GM18909 (cell line): ENCODE data around the gene OCIAD2.
"Not testable (repeated sequence)": the region's sequence is repeated elsewhere in the genome, so short reads cannot be mapped to it uniquely, and the experiment has no call there.

ENCODE experiments used
- ATAC-seq: cut with Tn5 transposase; IDR thresholded peaks from one replicate; pipeline ENCODE4 v1.9.1; 2021; ENCODE audit warnings: mild to moderate bottlenecking; ENCODE audit not compliant: unreplicated experiment, poor library complexity

The OCIAD2 gene, protein sequence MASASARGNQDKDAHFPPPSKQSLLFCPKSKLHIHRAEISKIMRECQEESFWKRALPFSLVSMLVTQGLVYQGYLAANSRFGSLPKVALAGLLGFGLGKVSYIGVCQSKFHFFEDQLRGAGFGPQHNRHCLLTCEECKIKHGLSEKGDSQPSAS

DNA sequence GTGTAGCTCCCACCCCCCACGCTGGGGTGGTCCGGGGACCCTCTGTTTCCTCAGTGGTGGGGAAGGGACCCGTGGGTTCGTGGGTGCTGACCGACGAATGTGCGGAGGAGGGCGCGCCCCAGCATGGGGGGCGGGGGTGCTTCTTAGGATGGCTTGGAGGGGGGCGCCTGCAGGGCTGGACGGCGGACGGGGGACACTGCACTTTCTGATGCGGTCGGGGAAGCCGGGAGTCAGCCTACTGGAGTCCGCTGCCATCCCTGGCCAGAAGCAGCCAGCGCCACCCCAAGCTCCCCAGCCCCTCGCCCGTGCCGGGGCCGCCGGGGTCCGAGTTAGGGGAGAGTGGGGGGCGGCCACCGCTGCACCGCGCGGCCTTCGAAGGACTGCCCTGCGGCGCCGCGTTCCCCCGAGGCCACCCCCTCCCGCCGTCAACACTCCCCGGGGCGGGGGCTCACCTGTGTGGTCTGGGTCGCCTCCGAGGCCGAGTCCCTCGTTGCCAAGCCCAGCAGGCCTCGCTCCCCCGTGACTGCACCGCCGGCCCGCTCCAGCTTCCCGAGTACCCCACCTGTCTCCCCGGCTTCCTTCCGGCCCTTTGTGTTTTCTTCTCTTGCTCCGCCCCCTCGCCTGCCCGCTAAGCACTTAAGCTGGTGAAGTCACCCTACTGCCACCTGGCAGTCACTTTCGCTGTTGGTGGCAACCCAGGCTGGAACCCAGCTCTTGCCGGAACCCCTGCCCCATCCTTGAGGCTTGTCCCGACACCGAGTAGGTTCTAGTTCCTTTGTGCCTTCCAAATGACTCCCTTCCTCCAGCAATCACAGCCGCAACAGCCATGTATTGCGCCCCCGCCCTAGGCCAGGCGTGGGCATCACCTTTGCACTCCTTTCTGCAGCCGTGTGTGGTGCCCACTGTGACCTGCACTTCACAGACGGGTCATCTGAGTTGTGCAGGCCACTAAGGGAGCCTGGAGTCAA lies at the start of gene OCIAD2:
Gene OCIAD2, minus strand, starts transcription at position 569 of the 968 bp plus-strand sequence. CDS start 2,225 bp downstream, outside the sequence.
- ATAC-seq = peak; percentile 98

DNA sequence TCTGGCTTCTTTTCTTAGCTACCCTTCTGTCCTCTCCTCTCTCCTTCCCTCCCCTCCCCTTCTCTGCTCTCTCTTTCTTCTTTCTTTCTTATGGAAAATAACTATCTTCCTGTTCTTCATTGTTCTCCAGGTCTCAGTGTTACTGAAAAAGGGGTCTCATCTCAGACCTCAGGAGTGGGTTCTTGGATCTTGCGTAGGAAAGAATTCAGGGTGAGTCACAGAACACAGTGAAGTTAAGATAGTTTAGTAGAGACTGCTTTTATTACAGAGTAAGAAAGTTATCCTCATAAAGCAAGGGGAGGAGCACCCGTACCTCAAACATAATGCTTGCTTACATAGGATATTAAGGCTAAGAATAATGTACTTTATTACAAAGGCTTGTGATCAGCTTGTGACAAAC lies 47.7 kb upstream of the OCIAD2 start:
- ATAC-seq = no peak

DNA sequence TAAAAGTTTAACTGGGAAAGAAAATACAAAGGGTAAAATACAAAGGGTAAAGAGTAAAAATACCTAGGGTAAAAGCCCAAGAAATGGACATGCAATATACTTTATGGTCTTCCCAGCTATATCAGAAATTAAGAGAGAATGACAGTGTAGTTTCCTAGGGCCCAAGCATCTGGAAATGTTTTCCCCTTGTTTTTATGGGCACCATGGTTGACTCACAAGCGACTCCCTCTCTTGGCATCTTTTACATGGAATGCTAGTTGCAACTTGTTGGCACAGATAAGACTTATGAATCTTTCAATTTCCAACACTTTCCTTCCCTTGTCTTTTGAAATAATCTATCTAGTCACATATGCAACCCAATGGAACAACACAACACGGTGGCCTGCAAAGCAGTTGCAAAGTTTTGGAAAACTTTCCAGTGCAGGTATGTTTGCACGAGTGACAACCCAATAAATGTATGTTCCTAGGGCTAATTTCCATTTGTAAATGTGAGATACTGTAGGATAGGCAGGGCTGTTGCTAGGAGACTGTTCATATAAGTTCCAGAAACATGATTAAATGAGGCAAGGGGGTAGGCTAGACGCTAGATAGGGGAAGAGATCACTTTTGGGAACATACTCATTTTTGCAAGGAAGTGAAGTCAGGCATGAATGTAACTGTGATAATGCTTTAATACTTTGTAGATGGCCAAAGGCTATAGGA lies 43.1 kb upstream of the OCIAD2 start:
- ATAC-seq = no peak

DNA sequence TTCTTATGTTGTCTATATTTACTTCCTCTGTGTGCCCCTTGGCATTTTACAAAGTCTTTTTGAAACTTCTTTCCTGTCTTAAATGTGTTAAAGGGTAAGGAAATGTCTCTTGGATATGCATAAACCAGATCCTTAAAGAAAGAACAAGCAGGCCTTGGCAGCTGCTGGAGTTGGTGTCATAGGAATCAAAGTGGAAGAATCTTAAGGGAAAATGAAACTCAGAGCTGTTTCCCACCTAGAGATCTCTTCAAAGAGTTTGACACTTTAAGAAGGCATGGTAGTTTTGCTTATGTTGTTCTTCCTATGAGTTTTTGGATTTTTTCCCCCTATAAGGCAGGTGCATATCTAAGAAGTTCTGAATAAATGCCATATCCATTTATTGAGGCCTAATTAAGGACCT lies 42.5 kb upstream of the OCIAD2 start:
- ATAC-seq = no peak

DNA sequence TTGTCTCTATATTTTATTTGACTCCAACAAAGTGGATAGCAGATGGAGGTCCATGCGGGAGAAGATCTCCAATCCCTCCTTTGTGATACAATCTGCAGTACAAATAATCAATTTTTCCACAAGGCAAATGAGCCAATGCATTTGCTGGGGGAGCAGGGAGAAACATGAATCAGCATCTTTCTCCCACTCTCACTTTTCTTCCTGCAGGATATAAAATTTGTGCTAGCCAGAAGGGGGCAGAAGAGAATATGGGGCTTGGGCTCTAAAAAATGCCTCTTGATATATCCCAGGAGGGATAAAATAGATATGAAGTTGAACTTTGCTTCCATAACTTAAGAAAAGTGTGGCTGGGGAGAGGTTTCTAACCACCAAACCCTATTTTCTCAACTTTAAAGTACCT lies 41.2 kb upstream of the OCIAD2 start:
- no peak for ATAC-seq

DNA sequence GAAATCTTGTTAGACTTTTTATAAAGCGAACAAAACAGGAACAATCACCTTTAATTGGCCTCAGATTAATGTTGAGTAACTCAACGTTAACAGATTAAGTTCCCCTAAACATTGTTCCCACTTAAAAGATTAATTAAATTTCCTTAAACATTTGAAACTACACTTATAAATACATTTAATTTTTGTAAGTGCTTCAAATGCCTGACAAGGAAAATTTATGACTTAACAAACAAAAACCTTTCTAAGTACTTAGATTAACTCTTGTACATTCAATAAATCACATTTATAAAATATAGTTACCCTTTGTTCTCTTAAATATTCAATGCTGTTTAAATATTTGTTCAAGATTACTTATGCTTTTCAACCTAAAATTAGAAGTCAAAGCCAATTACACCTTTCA lies 39.4 kb upstream of the OCIAD2 start:
- no peak for ATAC-seq

DNA sequence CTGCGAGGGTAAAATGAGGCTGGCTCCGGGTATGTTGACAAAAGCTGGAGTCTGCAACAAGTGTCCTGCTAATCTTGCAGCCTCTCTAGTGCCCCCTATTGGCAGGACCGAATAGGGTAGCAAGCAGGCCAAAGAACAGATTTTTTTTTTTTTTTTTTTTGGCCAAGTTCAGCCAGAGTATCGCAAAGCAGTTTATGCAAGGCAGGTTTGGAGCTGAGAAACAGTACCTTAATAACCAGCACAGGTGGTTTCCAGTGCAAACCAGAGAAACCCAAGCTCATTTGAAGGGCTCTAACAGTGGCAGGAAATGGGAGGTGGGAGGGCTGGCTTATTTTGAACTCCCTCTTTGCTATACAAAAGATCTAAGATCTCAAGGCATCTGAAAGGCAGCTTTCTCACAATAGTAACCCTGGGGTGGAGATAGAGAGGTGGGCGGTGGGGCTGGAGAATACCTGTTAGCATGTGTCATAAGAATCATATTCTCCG lies 38.2 kb upstream of the OCIAD2 start:
- ATAC-seq = no peak

DNA sequence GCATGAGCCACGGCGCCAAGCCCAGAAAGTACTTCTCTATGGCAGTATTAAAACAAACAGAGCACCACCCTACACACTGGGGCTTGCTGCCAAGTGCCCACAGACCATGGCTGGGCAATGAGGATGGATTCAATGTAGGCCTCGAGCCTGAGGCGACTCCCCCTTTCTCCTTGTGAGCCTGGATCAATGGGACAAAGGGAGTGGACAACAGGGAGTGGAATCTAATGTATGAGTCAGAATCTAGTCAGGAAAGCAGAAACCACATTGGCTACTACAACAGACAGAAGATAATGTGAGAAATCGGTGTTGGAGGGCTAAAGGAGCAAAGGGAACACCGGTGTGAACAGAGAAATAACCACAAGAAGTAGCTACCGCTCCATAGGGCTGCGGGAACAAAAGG lies 37.7 kb upstream of the OCIAD2 start:
- no peak for ATAC-seq

DNA sequence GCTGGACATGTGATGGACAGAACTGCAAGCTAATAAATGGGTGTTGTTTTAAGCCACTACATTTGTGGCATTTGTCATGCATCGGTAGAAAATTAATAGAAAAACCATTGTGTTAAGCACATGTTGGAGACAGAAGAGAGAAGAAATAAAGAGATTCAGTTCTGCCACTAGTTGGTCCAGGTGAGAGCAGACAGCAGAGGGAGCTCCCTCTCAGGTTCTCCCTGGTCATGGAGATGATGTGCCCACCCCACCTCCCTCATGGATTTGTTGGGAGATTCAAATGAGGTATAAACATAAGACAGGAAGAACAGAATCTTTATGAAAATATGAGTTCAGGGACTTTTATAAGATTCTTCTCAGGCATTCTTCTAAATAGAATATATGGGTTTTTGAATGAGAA lies 36.8 kb upstream of the OCIAD2 start:
- no peak for ATAC-seq

DNA sequence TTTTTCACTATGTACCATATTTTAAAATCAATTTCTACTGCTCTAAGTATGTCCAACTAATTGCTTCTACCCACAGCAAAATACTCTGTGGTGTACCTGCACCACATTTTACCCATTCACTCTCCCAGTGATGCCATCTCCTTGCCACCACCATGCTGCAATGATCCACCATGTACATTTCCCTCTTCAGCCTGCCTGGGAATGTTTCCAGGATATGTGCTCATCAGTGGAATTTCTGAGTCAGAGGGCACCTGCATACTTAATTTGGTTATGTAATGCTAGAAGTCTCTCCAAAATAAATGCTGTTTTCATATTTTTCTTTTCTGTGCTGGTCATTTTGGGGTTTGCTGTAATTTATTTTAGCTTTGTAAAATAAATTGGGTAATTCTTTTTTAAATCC lies 33.2 kb upstream of the OCIAD2 start:
- no peak for ATAC-seq

DNA sequence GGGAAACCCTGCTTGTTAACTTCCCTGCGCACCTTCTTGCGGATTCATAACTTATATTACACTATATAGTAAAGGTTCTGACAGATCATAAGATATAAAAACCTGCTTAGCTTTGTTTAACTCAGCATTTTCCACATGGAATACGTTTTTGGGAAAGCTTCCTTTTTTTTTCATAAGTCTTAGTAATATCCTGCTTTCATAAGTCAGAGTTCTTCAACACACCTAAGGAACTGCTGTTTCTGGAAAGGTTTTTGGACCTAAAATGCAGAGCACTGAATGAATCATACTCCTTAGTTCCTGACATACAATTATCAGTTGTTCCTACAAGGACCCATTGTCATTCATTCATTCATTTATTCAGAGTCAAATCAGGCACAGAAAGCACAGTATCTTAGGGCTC lies 32.3 kb upstream of the OCIAD2 start:
- ATAC-seq = no peak

DNA sequence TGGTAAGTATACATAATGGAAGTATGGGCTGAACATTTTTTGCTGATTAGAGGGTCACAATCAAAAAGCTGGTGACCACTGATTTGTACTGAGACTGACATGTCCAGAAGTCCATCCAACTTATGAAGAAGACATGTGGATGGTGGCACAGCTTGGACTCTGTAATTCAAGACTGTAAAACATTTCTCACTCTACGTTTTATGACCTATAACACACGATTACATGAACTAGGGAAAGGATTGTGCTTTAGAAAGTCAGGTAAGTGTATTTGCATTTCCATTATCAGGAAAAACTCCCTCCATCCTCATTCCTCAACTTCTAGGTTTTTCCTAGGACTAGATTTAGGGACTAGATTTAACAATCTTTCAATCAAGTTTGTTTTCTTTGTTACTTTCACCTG lies 30.5 kb upstream of the OCIAD2 start:
- no peak for ATAC-seq

DNA sequence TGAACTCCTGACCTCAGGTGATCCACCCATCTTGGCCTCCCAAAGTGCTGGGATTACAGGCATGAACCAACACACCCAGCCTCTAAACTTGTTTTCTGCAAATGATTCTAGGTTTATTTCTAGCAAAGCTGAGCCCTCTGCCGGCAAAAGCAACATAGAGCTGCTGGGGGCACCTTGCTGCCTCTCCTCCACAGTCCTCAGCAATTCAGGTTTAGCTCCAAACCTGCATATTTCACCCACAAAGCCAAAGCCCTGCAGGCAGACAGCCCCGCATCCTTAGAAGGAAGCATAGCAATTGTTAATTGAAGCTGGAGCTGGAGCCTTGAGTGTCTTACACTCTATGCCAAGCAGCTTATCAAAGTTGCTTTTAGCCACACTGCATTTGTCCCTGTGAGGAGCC lies 24.9 kb upstream of the OCIAD2 start:
- ATAC-seq = no peak

DNA sequence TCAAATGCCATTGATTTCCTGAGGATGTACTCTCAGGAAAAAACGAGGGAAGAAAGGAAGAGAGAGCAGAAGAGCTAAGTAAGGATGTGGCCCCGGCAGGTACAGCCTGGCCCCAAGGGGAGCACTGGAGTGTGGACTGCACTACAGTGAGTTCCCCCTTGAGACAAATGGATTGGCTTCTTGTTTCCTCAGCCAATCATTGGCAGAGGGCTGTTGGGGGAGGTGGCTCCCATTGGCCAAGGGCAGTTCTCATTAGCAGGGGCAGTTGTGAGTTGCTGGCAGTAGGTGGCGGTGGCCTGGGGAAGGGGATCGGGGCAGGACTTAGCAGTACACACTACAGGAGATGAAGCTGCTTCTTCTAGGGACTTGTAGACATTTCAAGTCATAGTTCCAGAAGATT lies 24.1 kb upstream of the OCIAD2 start:
- no peak for ATAC-seq

DNA sequence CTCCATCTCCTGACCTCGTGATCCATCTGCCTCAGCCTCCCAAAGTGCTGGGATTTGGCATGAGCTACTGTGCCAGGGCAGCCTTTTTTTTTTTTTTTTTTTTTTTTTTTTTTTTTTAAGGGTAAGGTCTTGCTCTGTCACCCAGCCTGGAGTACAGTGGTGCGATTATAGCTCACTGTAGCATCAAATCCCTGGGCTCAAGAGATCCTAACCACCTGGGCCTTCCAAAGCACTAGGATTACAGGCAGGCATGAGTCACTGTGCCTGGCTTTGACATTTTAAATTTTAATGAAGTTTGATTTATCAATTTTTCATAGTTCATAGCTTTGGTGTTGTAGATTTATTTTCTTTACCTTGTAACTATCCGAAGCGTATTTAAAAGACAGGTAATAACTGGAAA lies 17.8 kb upstream of the OCIAD2 start:
- ATAC-seq = no peak

DNA sequence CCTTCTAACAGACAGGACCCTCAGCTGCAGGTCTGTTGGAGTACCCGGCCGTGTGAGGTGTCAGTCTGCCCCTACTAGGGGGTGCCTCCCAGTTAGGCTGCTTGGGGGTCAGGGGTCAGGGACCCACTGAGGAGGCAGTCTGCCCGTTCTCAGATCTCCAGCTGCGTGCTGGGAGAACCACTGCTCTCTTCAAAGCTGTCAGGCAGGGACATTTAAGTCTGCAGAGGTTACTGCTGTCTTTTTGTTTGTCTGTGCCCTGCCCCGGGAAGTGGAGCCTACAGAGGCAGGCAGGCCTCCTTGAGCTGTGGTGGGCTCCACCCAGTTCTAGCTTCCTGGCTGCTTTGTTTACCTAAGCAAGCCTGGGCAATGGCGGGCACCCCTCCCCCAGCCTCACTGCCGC lies 16.5 kb upstream of the OCIAD2 start:
- ATAC-seq = not testable (repeated sequence)

DNA sequence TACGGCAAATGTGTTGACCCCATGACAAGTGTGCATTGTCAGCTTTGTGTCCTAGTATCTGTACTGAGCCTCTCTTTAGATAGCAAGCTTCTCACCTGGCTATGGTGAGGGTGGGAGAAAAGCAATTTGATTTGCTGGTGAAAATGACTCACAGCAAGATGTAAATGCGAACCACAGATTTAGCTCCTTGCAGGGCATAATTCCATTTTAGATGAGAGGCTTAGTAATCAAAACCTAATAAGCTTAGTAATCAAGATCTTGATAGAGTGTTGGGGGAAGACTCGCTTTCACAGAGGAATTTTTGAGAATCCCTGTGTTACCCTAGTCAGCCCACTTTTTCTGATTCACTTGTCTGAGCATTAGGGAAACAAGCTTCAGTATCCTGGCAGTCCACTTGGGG lies 7.7 kb upstream of the OCIAD2 start:
- no peak for ATAC-seq

DNA sequence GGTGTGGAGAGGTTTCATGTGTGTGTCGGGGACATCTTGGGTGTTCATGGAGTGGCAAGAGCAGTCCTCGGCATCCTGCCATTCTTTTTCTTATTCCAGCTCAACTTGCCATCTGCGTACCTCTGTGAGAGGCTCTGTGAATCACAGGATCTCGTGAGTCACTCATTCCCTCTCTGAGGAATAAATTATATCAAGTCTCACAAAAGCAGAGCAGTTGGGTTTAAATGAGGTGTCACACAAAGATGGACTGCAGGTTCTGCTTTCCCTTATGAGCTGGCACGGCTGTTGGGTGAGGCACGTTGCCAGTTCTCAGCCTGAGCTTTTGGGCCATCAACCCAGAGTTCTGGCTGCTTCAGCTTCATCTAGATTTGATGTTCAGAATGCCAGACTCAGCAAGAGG lies 6.8 kb upstream of the OCIAD2 start:
- no peak for ATAC-seq

DNA sequence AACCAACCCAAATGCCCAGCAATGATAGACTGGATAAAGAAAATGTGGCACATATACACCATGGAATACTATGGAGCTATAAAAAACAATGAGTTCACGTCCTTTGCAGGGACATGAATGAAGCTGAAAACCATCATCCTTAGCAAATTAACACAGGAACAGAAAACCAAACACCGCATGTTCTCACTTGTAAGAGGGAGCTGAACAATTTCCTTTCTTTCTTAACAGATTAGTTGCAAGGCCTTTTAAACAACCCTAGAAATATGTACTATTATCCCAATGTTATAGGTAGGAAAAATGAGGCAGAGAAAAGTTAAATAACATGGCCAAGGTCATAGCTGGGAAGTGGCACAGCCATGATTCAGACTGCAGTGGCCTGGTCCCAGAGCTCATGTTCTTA lies 5.8 kb upstream of the OCIAD2 start:
- no peak for ATAC-seq

DNA sequence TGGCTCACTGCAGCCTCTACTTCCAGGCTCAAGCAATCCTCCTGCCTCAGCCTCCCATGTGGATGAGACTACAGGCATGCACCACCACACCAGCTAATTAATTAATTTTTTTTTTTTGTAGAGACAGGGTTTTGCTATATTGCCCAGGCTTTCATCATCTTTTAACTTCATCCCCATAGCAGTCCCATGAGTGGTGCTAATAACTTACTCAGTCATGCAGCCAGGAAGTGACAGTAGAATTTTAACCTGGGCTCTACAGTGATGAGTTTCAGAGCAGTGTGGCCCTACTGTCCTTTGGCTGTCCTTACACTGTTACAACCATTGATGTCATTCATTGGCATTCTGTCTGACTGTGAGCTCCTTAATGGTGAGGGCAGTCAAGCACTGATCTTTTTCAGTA lies 3.9 kb upstream of the OCIAD2 start:
- peak; percentile 32 for ATAC-seq

DNA sequence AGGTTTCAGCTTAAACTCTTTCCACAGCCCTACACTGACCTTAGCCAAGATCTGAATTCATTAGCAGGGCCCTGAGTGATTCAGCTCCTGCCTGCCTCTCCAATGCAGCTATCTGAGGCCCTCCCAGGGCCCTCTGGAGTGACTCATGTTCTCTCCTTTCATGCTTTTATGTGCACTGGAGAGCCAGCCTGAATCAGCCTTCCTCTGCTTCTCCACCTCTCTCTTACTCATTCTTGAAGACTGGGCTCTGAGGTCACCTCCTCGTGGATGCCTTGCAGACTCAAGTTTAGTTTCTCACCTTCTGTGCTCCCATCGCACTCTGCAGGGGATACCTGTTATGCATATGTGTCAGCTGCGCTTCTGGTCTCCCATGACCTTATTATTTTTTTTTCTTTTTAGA lies 3.1 kb upstream of the OCIAD2 start:
- ATAC-seq = no peak
